GM12875 (cell line): ENCODE results near the gene OPRPN.

Source experiments
- H3K4me3 ChIP-seq: one replicate; pipeline ENCODE4 v1.5.1; 2011; ENCODE audit warnings: low read depth, low read length, control low read depth
- TF ChIP-seq, protein P1 (sequence below): IDR thresholded peaks from 2 replicates; pipeline ENCODE4 v1.5.1; 2011; ENCODE audit warnings: low read depth, mild to moderate bottlenecking, control low read depth, inconsistent platforms, low read length, moderate library complexity, borderline replicate concordance; ENCODE audit not compliant: insufficient read depth

The OPRPN gene

DNA sequence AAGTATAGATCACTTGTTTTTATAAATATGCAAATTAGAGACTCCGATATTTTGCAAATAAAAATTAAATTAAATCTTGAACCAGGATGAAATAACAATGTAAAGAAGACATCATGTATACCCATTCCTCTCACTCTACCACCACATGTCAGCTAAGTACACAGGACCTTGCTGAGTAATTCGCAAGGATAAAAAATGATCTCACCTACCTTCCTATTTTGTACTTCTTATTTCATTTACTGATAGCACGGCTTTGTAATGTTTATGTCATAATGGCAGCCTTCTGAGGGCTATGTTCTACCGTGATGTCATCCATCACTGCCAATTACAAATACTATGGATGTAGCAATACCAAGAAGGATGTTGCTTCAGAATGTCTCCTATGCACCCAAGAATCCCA lies 25.8 kb upstream of the OPRPN start:
- H3K4me3 ChIP-seq: no peak overlapping the region
- TF ChIP-seq, protein P1, sequence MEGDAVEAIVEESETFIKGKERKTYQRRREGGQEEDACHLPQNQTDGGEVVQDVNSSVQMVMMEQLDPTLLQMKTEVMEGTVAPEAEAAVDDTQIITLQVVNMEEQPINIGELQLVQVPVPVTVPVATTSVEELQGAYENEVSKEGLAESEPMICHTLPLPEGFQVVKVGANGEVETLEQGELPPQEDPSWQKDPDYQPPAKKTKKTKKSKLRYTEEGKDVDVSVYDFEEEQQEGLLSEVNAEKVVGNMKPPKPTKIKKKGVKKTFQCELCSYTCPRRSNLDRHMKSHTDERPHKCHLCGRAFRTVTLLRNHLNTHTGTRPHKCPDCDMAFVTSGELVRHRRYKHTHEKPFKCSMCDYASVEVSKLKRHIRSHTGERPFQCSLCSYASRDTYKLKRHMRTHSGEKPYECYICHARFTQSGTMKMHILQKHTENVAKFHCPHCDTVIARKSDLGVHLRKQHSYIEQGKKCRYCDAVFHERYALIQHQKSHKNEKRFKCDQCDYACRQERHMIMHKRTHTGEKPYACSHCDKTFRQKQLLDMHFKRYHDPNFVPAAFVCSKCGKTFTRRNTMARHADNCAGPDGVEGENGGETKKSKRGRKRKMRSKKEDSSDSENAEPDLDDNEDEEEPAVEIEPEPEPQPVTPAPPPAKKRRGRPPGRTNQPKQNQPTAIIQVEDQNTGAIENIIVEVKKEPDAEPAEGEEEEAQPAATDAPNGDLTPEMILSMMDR: no peak

DNA sequence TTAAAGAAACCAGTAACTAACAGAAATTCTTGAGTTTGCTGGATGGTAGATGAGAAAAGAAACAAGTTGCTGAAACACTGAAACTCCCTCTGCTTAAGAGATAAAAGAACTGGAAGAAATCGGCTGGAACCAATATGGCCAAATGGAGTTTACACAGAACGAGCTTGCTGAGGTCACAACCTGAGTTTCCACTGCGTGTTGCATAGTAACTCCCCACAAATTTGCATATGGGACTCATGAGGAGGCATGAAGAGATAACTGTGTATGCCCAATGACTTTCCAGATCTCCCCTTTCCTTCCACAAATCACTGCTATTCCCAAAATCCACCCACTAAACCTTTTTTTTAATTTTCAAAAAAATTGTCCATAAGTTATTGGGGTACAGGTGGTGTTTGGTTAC lies 25.0 kb upstream of the OPRPN start:
- H3K4me3 ChIP-seq: no peak overlapping the region
- TF ChIP-seq, protein P1: no peak

DNA sequence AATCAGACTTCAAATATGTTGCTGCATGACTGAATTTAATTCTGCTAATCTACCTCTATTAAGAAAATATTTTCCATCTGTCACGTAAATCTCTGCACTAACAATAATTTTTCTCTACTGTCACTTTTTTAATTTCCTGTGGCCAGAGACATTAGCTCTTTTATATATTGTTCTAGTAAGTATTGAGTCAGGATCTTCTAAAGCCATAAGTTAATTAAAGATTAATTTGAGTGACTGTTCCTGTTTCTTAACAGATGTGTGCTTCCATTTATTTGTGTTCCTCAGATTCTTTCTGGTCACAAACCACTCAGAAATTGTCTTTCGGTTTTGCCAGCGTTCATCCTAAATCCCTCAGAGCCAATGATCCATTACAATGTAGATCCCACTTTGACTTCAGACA lies 17.2 kb upstream of the OPRPN start:
- TF ChIP-seq, protein P1: no peak
- no peak overlapping the region for H3K4me3 ChIP-seq

DNA sequence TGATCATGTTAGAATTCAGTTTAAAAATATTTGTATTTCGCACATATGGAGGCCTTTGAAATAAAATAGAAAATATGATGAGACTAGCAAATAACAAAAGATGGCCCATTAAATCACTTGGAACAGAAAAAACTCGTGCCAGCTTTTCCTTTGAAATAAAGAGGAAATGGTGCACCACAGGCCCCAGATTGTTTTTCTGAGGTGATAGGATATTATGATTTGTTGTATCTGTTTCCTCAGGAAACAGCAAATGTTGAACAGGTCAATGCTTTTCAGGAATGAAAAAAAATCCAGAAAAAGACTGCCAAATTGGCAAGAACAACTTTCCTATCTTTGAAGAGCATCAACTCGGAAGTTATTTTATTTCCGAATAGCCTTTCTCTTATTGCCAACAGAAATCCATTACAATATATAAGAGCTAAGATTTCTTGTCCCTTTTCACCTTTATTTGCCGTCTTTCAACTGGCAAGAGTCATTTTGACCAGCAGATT lies 15.0 kb upstream of the OPRPN start, which contains the start of gene SMR3B:
TSS of gene SMR3B (plus strand) at position 441 of the 491 bp plus-strand sequence. CDS start 1,380 bp downstream, outside the sequence.
- TF ChIP-seq, protein P1: no peak
- H3K4me3 ChIP-seq: no peak within 1 kb of the TSS

DNA sequence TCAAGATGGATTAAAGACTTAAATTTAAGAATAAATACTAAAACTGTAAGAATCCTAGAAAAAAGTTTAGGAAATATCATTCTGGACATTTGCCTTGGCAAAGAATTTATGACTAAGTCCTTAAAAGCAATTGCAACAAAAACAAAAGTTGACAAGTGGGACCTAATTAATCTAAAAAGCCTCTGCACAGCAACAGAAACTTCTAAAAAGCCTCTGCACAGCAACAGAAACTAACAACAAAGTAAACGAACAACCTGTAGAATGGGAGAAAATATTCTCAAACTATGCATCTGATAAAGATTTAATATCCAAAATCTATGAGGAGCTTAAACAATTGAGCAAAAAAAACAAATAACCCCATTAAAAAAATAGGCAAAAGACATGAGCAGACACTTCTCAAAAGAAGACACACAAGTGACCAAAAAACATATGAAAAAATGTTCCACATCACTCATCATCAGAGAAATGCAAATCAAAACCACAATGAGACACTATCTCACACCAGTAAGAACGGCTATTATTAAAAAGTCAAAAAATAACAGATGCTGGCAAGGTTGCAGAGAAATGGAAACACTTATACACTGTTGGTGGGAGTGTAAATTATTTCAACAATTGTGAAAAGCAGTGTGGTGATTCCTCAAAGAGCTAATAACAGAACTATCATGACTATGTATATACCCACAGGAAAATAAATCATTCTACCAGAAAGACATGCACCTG lies 5.5 kb upstream of the OPRPN start:
- TF ChIP-seq, protein P1: no peak
- H3K4me3 ChIP-seq: no peak overlapping the region

DNA sequence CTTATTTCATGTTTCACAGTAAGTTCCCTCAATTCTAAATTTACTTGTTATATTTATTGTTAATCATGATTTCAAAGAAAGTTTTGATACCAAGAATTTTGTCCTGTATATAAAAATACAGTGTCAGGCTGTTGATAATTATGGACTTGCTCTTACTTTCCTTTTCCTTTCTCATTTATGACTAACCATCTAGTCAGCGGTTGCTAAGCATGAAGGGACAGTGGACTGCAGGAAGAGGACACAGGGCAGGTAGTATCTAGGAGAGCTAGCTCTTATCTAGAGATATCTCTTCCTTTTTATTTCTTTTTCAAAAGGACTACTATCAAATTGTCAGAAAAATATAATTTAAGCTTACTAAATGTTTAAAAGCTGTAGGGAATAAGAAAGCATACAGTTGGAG lies 1.6 kb downstream of the OPRPN start:
- TF ChIP-seq, protein P1: no peak
- H3K4me3 ChIP-seq: no peak overlapping the region

DNA sequence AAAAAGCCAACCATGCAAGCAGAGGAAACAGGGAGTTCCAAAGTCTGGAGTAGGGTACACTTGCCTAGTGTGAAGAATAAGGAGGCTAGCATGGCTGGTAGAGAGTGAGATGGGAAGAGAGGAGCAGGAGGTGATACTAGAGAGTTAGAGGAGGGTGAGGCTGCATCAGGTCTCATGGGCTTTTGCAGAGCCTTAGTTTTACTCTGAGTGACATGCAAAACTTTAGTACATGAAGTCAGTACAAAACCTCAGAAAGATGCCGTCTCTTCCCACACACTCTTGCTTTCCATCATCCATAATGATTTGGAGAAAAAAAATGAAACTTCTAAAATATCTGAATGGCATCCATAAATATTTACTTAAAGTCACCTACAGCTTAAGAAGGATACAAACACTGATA lies 5.0 kb downstream of the OPRPN start:
- TF ChIP-seq, protein P1: no peak
- H3K4me3 ChIP-seq: no peak overlapping the region
